Measurements from ENCODE around the gene ENTPD5.
"Not testable (repeated sequence)": the region's sequence is repeated elsewhere in the genome, so short reads cannot be mapped to it uniquely, and the experiment has no call there.

ENTPD5 gene

DNA sequence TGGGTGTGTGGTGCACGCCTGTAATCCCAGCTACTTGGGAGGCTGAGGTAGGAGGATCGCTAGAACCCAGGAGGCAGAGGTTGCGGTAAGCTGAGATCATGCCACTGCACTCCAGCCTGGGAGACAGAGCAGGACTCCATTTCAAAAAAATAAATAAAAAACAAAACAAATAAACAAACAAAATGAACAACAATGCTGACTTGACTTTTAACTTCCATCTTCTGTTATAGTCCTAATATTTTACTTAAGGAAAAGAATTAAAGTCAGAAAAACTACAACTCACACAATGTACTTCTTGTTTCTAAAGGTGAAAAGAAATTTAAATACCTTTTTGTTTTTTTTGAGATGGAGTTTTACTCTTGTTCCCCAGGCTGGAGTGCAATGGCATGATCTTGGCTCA, 13.4 kb downstream of the ENTPD5 start:
- not testable (repeated sequence) for DNase-seq (ENCODE audit: low read depth)

DNA sequence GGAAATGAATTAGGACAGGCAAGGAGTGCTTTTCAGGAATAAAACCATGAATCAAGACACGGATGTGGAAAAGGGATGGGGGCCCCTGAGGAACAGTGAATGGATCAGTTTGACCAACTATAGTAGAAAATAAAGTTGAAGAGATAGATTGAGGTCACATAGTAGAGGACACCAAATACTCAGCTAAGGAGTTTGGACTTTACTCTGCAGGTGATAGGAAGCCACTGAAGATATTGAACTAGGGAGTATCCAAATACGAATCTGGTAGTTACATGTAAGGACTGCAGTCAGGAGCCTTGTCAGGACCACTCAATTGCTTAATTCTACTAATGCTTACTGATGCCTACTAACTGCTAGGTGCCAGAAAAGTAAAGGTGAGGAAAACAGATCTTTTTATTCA, 20.4 kb downstream of the ENTPD5 start:
- no peak for DNase-seq (ENCODE audit: low read depth)

DNA sequence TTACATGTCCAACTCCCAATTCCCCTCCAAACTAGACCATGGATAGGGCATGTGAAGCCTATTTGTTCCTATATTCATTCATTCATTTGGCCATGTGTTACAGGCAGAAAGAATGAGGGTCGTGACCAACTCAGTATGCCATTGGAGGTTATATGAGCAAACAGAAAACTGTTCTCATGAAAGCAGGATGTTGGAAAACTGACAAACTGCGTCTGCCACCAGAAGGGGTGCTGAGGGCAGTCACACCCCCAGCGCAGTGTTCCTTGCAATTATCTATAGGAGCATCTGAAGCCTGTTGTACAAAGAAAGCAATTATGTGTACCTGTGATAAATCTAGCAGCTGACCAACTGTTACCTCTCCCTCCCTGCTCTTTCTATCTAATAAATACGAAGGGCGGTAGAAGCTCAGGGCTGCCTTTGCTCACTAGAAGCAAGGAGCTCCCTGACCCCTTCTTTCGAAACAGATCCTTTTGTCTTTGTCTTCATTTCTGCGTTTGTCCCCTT, 21.1 kb downstream of the ENTPD5 start:
- no peak for DNase-seq (ENCODE audit: low read depth)

DNA sequence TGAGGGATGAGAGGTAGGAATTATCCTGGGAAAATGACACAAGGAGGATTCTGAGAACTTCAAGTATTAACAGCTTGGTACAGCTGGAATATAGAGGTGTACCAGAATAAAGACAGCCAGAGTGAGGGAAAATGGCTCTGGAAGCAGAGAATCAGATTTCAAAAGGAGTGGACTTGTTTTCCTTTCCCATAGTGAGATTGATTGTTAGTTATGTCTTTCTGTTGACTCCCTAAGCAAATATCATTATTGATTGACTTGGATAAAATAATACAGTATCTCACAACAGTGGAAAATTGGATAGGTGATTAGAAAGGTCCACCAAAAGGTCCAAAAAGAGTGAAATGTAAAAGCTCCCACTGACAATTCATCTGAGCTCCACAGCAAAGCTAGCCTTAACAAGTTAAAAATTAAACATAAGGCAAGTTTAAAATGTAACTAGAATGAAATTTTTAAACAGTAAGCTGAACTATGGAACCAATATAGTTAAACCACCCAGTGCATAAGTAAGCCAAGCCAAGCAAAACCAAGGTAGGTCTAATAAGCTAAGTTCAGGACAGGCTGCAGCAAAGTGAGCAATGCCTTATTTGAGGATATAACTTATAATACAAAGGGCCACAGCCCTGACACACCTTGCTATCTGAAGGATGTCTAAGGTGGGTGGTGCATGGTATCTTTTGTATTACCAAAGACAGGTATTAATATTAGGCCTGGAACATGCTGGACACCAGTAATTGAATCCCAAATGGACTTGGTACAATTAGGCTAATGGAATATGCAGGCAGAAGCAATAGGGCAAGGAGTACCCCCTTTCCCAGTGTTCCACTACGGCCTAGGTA, 21.8 kb downstream of the ENTPD5 start:
- DNase-seq (ENCODE audit: low read depth): no peak

DNA sequence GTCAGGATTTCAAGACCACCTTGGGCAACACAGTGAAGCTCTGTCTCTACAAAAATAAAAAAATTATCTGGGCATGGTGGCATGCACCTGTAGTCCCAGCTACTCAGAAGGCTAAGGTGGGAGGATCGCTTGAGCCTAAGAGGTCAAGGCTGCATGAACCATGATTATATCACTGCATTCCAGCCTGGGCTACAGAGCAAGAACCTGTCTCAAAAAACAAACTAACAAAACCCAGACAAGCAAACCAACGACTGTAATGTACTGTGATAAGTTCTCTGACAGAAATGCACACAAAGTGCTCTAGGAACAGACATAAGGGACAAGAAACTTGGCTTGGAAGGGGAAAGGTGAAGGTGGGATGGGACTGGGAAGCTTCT, 22.4 kb downstream of the ENTPD5 start:
- no peak for DNase-seq (ENCODE audit: low read depth)

DNA sequence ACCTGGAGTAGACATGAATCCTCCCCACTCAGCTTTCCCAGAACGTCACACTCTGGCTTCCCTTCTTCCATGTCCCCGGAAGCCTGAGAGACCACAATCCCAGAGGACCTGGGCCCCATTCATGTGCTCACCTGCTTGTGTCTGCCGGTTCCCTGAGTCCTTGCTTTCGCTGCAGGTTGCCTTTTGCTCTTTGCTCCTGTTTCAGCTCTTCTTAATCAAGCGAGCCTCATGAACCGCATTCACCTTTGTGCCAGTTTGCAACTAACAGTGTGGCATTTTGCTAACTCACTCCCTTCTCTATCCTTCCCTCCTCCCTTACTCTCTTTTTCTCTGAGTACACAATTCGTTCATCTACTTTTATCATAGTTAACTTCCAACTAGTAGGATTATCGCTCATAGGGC, 23.1 kb downstream of the ENTPD5 start:
- DNase-seq (ENCODE audit: low read depth): no peak

DNA sequence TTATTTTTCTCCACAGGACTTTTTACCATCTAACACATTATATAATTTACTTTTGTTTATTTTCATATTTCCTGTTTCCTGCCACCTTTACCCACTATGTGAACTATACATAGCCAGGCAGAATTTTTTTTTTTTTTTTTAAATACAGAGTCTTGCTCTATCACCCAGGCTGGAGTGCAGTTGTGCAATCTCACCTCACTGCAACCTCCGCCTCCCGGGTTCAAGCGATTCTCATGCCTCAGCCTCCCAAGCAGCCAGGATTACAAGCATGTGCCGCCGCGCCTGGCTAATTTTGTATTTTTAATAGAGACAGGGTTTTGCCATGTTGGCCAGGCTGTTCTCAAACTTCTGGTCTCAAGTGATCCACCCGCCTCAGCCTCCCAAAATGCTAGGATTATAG, 24.2 kb downstream of the ENTPD5 start:
- not testable (repeated sequence) for DNase-seq (ENCODE audit: low read depth)

DNA sequence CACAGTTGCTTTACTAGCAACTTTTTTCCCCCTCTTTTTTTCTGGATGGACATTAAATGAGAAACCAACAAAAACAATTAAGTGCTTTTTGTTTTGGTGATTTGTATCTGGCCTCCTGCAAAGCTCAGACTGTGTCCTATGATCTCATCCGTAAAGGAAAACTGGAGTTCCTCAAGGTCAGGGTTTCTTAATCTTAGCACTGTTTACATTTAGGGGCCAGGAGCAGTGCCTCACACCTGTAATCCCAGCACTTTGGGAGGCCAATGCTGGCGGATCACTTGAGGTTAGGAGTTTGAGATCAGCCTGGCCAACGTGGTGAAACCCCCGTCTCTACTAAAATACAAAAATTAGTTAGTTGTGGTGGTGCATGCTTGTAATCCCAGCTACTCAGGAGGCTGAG, 28.0 kb downstream of the ENTPD5 start:
- no peak for DNase-seq (ENCODE audit: low read depth)

DNA sequence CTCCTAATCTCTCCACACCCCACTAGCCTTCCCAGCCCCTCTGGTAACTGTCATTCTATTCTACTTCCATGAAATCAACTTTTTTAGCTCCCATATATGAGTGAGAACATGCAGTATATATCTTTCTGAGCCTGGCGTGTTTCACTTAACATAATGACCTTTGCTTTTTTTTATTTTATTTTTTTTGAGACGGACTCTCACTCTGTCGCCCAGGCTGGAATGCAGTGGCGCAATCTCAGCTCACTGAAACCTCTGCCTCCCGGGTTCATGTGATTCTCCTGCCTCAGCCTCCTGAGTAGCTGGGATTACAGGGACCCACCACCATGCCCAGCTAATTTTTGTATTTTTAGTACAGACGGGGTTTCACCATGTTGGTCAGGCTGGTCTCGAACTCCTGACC, 30.4 kb downstream of the ENTPD5 start:
- DNase-seq (ENCODE audit: low read depth): not testable (repeated sequence)

DNA sequence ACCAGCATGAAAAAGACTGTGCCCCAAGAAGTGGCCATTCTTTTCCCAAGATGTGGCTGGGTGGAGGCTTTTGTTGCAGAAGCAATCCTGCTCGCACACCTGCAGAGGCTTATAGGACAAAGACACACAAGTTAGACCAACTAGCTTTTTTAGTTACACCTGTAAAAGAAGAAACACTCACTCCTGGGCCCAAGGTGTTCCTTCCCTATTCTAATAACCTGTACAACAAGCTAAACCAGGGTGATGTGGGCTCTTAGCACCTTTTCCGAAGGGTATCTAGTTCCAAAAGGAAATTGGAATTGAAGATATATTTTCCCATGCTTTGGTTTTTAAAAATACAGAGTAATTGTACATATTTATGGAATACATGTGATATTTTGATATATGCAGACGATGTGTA, 31.0 kb downstream of the ENTPD5 start:
- DNase-seq (ENCODE audit: low read depth): no peak

DNA sequence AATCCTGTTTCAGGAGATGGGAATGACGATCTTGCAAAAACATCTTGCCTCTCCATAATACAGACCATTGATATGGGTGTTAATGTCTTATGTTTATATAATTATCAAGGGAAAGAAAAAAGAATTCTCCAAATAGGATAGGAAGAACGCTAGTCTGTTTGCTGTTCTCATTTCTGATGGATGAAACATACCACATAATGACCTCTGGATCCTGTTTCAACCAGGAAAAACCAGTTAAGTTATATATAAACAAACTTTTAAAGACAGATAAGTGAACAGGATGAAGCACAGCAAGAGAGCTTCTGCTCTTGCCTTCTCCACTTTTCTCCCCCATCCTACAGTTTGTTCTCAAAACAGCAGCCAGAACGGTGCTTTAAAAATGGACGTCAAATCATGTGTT, 41.2 kb downstream of the ENTPD5 start:
- no peak for DNase-seq (ENCODE audit: low read depth)

DNA sequence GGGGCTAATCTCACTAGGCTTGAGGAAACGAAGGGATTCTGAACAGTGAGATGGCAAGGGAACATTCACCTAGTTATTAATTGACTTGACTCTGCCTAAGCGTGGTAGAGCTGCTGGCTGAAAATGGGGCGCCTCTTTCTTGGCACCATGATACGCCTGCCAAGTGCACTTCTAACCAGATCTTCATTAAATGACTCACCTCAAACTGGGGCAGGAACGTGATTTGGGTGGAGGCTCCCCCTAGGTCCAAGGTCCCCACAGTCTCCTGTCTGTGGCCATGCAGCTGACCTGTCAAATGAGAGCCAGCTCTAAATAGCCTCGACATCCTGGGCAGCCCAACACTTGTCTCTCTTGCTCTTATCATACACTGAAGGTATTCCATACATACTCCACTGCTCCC, 43.0 kb downstream of the ENTPD5 start:
- no peak for DNase-seq (ENCODE audit: low read depth)

DNA sequence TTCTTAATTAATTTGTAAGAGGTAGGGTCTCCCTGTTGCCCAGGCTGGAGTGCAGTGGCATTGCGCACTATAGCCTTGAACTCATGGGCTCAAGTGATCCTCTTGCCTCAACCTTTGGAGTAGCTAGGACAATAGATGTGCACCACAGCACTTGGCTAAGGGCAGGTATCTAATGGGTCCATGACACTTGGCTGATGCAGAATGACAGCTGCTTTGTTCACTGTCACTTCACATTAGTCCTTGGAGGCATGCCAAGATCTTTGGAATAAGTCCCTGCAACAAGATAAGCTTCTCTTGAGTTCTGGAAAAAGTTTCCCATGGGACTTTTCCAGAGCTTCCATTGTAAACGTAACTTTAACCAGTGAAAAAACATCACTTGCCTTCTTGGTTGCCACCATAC, 45.6 kb downstream of the ENTPD5 start:
- no peak for DNase-seq (ENCODE audit: low read depth)

DNA sequence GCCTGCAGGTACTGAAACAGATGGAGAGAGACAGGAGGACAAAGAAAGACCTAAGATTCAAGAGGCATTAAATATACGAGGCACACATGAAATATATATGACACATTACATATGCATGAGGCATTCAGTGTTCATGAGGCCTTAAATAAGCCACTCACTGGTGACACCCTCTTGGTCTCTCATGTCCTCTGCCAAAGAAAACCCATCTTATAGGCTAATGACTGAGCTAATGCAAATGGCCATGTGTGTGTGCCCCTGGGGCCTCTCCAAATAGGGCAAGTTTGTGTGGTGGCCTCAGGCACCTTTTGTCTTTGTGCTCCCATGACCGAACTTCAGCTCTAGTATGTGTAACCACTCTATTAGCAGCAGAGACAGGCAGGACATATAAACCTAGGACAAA, 50.2 kb downstream of the ENTPD5 start:
- DNase-seq (ENCODE audit: low read depth): no peak

DNA sequence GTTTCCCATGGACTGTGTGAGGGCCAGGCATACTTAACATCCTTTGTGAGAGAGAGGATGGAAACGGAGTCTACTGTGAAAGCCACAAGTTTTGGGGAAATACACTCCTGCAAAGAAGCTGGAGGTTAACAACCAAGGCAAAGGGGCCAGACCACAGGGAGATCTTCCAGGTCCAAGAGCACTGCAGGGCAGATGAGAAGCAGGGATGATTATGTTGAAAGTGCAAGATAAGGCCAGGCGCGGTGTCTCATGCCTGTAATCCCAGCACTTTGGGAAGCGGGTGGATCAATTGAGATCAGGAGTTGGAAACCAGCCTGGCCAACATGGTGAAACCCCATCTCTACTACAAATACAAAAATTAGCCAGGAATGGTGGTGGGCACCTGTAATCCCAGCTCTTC, 53.9 kb downstream of the ENTPD5 start:
- no peak for DNase-seq (ENCODE audit: low read depth)

DNA sequence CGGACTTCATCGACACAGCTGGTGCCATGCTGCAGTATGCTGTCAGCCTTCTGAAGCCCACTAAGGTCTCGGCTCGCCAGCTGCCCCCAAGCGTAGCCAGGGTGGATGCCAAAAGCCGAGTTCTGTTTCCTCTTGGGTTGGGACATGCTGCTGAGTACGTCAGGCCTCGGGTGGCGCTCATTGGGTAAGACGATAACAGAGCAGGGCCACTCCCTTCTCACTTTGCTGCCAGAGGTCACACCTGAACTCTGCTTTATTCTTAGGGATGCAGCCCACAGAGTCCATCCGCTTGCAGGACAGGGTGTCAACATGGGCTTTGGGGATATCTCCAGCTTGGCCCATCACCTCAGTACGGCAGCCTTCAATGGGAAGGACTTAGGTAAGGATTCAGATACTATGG, 57.9 kb downstream of the ENTPD5 start:
- no peak for DNase-seq (ENCODE audit: low read depth)

DNA sequence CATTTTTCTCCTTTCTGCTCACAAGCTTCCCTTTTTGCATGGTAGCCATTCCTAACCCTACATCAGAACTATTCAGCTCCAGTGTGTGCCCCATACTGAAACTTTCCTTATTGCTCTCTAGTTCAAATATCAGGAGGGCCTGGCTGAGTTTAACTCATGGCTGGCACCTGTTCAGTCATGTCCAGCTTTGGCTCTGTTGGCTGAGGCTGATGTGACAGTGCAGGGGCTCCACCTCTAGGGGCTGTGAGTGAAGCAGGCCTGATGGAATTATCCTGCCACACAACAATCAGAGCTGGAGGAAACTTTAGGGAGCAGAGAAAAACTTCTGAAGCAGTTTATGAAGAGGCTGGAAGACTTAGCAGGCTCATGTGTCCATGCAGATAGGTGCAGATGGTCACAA, 60.5 kb downstream of the ENTPD5 start:
- no peak for DNase-seq (ENCODE audit: low read depth)

DNA sequence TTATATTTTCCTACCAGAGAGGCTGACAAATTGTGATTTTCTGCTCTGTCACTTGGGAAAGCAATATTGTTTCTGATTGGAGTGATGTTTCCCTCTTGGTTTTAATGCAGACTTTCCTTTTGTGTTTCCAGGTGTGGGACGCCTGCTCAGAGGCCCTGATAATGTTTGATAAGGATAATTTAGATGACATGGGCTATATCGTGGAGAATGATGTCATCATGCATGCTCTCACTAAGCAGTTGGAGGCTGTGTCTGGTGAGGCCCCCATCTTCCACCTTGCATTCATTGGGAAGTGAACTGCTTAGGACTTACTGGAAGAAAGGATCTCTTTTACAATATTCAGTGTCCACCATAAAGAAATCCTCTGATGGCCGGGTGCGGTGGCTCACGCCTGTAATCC, 63.4 kb downstream of the ENTPD5 start:
- DNase-seq (ENCODE audit: low read depth): no peak

DNA sequence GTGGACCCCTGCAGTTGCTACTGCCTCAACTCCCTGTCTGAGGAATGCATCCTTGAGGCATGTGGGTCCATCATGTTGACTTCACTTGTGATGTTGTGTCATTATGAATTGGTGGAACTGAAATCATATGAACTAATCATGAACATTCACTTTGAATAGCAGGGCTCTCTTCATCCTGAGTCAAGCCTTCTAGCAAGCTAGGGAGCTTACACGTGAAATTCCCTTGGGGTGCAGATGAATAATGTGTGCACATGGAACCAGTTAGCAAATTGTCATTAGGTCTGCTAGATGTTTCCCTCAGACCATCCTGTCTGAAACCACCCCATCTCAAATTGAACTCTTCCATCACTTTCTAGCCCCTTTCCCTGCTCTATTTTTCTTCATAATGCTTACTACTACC, 65.4 kb downstream of the ENTPD5 start:
- DNase-seq (ENCODE audit: low read depth): no peak

DNA sequence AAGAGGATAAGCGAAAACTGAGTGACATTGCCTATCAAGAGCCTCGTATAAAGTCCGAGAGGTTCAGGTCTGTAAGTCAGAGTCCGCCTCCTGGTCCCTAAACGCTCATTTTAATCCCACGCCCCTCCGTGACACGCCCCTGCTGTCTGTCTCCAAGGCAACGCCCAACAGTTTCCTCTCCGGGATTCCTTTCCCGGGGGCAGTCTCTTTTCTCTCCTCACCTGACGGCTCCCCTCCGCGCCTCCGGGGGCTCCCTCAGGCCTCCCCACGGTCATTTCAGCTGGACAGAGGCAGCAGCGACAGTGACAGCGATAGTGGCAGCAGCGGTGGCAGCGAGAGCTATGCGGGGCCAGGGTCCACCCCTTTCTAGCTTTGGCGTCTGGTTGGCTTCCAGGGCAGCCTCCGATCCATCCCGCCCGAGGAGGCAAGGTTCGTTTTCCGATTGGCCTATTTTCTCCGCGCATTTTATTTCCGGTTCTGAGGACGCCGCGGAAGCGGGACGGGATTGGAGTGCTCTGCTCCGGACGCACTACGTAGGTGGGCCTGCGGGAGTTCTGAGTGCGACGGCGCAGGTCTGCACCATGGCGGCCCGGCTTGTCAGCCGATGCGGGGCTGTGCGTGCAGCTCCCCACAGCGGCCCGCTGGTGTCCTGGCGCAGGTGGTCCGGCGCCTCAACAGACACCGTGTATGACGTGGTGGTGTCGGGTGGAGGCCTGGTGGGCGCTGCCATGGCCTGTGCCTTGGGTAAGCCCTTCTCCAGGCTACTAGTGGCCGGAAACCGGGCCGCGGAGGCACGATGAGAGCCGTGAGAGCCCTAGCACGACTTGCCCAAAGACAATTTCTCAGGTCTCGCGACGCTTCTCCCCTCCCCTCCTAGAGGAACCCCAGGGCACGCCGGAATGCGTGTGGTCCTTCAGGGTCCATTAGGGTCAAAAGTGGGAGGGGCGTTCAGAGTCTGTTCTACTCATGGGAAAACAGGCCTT, 69.0 kb downstream of the ENTPD5 start, which contains the start of the genes COQ6 and FAM161B:
Gene COQ6 (plus strand): TSS at position 551 of the 983 bp plus-strand sequence. CDS start 31 bp downstream, at position 582.
Gene FAM161B (minus strand): TSS at position 343 of the 983 bp plus-strand sequence. CDS start 68 bp downstream, at position 275.
- DNase-seq (ENCODE audit: low read depth): peak; percentile 73

DNA sequence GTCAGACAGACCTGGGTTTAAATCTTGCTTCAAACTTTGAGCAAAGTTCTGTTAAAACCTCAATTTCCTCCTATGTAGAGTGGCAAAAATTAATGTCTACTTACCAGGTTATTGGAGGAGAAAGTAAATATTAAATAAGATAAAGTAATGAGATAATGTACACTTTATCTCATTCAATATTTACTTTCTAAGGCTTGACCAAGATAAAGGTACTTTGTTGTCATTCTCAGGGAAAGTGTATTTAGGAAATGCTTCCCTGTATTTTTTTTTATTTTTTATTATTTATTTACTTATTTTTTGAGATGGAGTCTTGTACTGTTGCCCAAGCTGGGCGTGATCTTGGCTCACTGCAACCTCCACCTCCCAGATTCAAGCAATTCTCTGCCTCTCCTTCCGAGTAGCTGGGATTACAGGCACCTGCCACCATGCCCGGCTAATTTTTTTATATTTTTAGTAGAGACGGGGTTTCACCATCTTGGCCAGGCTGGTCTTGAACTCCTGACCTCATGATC, 73.9 kb downstream of the ENTPD5 start:
- DNase-seq (ENCODE audit: low read depth): no peak

DNA sequence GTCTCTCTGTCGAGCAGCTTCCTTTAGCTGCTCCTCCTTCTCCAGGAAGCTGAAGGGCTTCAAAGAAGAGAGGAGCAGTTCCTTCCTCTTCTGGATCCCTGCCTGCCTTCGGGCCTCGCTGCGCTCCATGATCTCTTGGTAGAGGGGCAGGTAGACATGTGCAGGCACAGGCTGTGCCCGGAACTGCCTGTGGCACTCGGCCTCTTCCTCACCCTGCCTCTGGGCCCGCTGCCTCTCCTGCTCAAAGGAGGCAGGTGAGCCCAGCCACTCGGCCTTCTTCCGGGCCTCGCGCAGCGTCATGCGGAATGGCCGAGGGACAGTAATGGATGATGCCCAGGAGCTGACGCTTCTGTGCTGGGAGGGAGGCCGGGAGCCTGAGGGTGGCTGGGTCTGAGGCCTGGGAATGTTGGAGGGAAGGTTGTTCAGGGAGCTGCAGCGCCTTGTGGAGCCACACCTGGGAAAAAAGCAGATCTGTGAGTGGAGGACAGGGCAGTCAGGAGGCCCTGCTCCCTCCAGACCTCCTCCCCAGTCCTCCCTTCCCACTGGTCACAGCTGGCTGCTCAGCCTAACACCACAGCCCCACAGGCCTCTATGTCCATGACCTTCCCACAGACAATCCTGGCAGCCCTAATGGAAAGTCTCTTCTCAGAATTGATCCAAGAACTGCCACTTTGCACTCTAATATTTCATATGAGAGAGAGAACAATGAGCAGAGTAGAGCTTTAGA, 74.5 kb downstream of the ENTPD5 start:
- no peak for DNase-seq (ENCODE audit: low read depth)
